BE2C (cell line): ENCODE measurements around the gene LRP11. TPM values are rescaled to one million over a fixed set of nuclear protein-coding genes. Genes with fewer than 3 reads are reported as not detected.
"Not testable (repeated sequence)": the region's sequence is repeated elsewhere in the genome, so short reads cannot be mapped to it uniquely, and the experiment has no call there.

Experiments
- DNase-seq: peaks from one replicate; pipeline ENCODE4 v3.0.0-alpha.2; 2020
- H3K27me3 ChIP-seq: fragments of 250-450 bp; sonication (Bioruptor Pico); 2 replicates; pipeline ENCODE4 v1.5.1; 2020; ENCODE audit warnings: mild to moderate bottlenecking
- H3K36me3 ChIP-seq: fragments of 250-450 bp; sonication (Bioruptor Pico); 2 replicates; pipeline ENCODE4 v1.5.1; 2020; ENCODE audit warnings: mild to moderate bottlenecking
- H3K4me1 ChIP-seq: fragments of 250-450 bp; sonication (Bioruptor Pico); 2 replicates; pipeline ENCODE4 v1.5.1; 2020
- H3K4me3 ChIP-seq: 2 replicates; pipeline ENCODE4 v1.5.1; 2011; ENCODE audit warnings: low read depth, low read length
- H3K9me3 ChIP-seq: fragments of 250-450 bp; sonication (Bioruptor Pico); 2 replicates; pipeline ENCODE4 v1.5.1; 2020
- polyA plus RNA-seq: library from polyadenylated mRNA; unstranded; fragments of >200 nt; gene quantifications from one replicate; pipeline ENCODE4 v1.2.1, GENCODE V29; 2012; ENCODE audit warnings: low read depth, missing spikeins; ENCODE audit not compliant: insufficient read length, insufficient read depth
- TF ChIP-seq, protein P1 (sequence below): IDR thresholded peaks from 2 replicates; pipeline ENCODE4 v1.5.1; 2012; ENCODE audit warnings: mild to moderate bottlenecking, low read depth, low read length

Gene LRP11, protein sequence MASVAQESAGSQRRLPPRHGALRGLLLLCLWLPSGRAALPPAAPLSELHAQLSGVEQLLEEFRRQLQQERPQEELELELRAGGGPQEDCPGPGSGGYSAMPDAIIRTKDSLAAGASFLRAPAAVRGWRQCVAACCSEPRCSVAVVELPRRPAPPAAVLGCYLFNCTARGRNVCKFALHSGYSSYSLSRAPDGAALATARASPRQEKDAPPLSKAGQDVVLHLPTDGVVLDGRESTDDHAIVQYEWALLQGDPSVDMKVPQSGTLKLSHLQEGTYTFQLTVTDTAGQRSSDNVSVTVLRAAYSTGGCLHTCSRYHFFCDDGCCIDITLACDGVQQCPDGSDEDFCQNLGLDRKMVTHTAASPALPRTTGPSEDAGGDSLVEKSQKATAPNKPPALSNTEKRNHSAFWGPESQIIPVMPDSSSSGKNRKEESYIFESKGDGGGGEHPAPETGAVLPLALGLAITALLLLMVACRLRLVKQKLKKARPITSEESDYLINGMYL
- 4.3 TPM for polyA plus RNA-seq

DNA sequence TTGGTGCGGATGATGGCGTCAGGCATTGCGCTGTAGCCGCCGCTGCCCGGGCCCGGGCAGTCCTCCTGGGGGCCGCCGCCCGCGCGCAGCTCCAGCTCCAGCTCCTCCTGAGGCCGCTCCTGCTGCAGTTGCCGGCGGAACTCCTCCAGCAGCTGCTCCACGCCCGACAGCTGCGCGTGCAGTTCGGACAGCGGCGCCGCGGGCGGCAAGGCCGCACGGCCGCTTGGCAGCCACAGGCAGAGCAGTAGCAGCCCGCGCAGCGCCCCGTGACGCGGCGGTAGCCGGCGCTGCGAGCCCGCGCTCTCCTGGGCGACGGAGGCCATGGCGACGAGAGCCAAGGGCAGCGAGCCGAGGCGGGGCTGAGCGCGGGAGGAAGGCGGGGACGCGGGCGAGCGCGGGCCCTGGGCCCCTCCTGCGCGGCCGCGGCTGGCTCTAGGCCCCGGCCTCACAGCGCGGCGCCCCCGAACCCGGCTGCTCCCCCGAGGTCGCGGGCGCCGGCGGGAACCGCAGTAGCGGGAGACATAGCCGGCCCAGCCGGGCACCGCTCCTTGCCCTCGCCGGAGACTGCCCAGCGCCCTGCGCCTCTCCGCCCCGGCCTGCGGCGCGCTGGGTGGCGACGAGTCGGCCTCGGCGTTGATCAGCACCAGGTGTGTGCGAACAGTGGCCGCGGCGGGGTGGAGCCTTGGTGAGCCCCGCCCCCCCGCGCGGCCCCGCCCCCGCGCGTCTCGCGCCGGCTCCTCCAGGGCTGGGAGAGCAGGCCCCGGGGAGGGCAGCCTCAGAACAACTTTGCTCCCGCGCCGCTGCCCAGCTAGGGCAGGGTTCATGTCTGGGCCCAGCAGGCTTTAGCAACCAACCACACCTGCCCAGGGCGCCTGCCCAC is at the start of gene LRP11:
Gene LRP11 (minus strand): TSS at position 662 of the 880 bp plus-strand sequence. CDS start 339 bp downstream, at position 323.
- H3K4me3 ChIP-seq, result peak within 1 kb of the TSS; percentile 79
- DNase-seq, result peak; percentile 88

DNA sequence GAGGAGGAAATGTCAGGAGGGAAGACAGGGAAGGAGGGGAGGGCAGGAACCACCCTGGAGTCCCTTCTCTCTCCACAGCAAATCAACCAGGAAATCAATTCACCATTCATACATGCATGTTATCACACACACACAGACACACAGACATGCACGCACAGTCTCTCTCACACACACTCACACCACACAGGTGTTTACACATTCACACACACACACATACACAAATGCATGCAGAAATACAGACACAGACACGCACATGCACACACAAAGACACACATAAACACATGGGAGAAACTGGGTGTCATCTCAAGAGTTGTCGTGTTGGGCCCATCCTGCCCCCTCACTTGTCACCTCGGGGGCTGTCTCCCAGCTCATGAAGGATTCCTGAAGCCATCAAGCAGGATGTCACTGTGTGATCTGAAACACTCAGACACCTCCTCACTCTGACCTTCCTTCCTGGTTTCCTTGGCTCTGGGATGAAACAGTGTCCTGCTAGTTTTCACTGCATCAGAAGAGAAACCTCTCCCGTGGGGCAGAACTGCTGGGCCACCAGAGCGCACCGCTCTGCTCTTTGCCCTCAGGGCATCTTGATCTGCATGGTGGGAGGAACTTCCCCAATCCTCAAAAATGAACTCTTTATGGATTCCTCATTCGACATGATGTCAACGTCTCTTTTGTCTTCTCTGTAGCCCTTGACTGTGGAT is 49.5 kb upstream of the LRP11 start:
- DNase-seq, result no peak
- TF ChIP-seq, protein P1, sequence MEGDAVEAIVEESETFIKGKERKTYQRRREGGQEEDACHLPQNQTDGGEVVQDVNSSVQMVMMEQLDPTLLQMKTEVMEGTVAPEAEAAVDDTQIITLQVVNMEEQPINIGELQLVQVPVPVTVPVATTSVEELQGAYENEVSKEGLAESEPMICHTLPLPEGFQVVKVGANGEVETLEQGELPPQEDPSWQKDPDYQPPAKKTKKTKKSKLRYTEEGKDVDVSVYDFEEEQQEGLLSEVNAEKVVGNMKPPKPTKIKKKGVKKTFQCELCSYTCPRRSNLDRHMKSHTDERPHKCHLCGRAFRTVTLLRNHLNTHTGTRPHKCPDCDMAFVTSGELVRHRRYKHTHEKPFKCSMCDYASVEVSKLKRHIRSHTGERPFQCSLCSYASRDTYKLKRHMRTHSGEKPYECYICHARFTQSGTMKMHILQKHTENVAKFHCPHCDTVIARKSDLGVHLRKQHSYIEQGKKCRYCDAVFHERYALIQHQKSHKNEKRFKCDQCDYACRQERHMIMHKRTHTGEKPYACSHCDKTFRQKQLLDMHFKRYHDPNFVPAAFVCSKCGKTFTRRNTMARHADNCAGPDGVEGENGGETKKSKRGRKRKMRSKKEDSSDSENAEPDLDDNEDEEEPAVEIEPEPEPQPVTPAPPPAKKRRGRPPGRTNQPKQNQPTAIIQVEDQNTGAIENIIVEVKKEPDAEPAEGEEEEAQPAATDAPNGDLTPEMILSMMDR, result no peak
- no peak overlapping the region for H3K4me3 ChIP-seq
- no peaks in the 10 kb centered on the region for H3K4me1 ChIP-seq
- peaks cover 3% of the 10 kb centered on the region; the same call in 1 of the 2 replicates for H3K27me3 ChIP-seq
- H3K36me3 ChIP-seq, result no peaks in the 10 kb centered on the region
- no peaks in the 10 kb centered on the region for H3K9me3 ChIP-seq

More for the DNA sequence above, at the start of gene LRP11:
- Histone ChIP-seq H3K9me3 (no peaks in the 10 kb centered on the region), H3K27me3 (no peaks in the 10 kb centered on the region), H3K4me1 (0 out of 2 replicates have a peak, but pooled peaks cover 3% of the 10 kb centered on the region), H3K36me3 (no peaks in the 10 kb centered on the region)
- TF ChIP-seq, protein P1, result no peak

DNA sequence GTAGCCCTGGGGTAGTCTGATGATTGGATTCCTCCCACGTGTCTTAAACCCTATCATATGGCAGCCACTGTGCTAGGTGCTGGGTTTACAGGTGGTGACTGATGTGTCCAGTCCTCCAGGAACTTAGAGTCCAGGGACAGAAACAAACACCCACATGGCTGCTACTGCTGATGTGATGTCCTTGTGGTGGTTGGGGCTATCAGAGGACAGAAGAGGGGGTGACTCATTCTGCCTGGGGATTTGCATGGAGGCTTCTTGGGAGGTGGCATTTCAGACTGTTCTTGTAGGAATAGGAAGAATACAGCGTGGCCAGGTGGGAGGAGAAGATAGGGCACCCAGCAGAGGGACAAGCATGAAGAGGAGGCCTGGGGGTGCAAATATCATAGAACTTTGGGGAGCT is 48.9 kb upstream of the LRP11 start:
- H3K4me1 ChIP-seq, result no peaks in the 10 kb centered on the region
- H3K36me3 ChIP-seq, result no peaks in the 10 kb centered on the region
- no peaks in the 10 kb centered on the region for H3K9me3 ChIP-seq
- H3K27me3 ChIP-seq, result peaks cover 3% of the 10 kb centered on the region; the same call in 1 of the 2 replicates
- H3K4me3 ChIP-seq, result no peak overlapping the region
- no peak for DNase-seq
- TF ChIP-seq, protein P1, result no peak

DNA sequence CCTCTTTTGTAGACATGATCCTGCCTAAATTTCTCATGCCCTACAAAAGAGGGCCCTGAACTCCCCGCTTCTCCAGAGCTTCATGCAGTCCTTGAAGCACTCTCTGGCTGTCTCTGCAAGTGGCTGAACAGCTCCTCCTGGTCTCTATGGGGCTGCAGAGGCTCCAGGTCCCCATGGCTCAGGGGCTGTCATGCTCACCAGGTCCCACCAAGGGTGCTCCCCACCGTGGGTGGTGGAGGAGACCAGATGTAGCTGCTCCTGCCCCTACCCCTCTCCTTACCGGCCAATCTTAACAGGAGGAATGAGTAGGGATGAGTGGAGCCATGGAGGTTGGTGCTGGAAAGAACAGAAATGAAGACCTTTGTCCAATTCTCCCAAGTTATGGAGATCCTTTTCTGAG is 48.5 kb upstream of the LRP11 start:
- DNase-seq, H3K4me3 ChIP-seq, H3K4me1 ChIP-seq, H3K9me3 ChIP-seq, H3K36me3 ChIP-seq, H3K27me3 ChIP-seq: not testable (repeated sequence)

DNA sequence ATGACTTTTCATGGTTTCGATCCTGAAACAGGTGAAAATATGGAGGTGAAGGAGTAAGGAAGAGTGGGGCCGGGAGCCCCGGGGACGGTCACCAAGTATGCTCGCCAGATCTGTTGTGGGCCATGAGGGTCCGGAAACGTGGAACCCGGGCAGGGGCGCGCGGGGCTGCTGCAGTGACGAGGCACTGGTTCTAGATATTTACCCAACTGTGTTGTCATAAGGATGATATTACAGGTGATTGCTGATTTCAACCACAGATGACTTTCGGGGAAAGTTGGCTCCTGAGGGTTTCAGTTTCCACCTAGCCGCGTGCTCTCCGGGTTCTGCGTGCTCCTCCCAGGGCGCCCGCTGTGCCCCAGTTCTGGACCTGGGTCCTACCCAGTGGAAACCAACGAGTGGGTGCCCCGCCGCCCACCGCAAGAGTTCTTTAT is 46.6 kb upstream of the LRP11 start:
- H3K9me3 ChIP-seq, result no peaks in the 10 kb centered on the region
- peaks cover 3% of the 10 kb centered on the region; the same call in 1 of the 2 replicates for H3K27me3 ChIP-seq
- no peak for DNase-seq
- peaks cover 4% of the 10 kb centered on the region for H3K4me1 ChIP-seq
- no peak overlapping the region for H3K4me3 ChIP-seq
- H3K36me3 ChIP-seq, result no peaks in the 10 kb centered on the region
- TF ChIP-seq, protein P1, result no peak
